GM19238 (cell line): ENCODE results near the gene RBM33.
A peak's percentile ranks its signal among the peaks of the same experiment; 100 is the strongest.

Source experiments
- DNase-seq: peaks from one replicate; pipeline ENCODE4 v3.0.0; 2011; ENCODE audit warnings: low spot score; ENCODE audit not compliant: insufficient read length

Gene RBM33

GRCh38 chr7:155625557-155625956 lies 18.9 kb upstream of the RBM33 start:
- no peak for DNase-seq

GRCh38 chr7:155629171-155629570 lies 15.3 kb upstream of the RBM33 start:
- no peak for DNase-seq

GRCh38 chr7:155631155-155631554 lies 13.3 kb upstream of the RBM33 start:
- no peak for DNase-seq

- no peak for DNase-seq
Measured at GRCh38 chr7:155635817-155636216, 8.6 kb upstream of the RBM33 start.

- no peak for DNase-seq
Measured at GRCh38 chr7:155637155-155637554, 7.3 kb upstream of the RBM33 start.

GRCh38 chr7:155638366-155638765 lies 6.1 kb upstream of the RBM33 start:
- DNase-seq: no peak

- DNase-seq: no peak
Measured at GRCh38 chr7:155639958-155640520, 4.4 kb upstream of the RBM33 start.

GRCh38 chr7:155640629-155641028 lies 3.8 kb upstream of the RBM33 start:
- DNase-seq: no peak

- no peak for DNase-seq
Measured at GRCh38 chr7:155643804-155644177, 670 bp upstream of the RBM33 start.

- peak; percentile 22 for DNase-seq
Measured at GRCh38 chr7:155644971-155645509, 579 bp downstream of the RBM33 start.

GRCh38 chr7:155645662-155646061 lies 1.2 kb downstream of the RBM33 start:
- DNase-seq: no peak

GRCh38 chr7:155646669-155647068 lies 2.2 kb downstream of the RBM33 start:
- no peak for DNase-seq

- DNase-seq: no peak
Measured at GRCh38 chr7:155647302-155647701, 2.8 kb downstream of the RBM33 start.

GRCh38 chr7:155647734-155648133 lies 3.3 kb downstream of the RBM33 start:
- DNase-seq: no peak

GRCh38 chr7:155648752-155649339 lies 4.4 kb downstream of the RBM33 start:
- no peak for DNase-seq

- DNase-seq: no peak
Measured at GRCh38 chr7:155649588-155649987, 5.1 kb downstream of the RBM33 start.

GRCh38 chr7:155652156-155653114 lies 8.0 kb downstream of the RBM33 start:
- DNase-seq: no peak

- no peak for DNase-seq
Measured at GRCh38 chr7:155653803-155654202, 9.3 kb downstream of the RBM33 start.

- no peak for DNase-seq
Measured at GRCh38 chr7:155656891-155657290, 12.4 kb downstream of the RBM33 start.

- DNase-seq: no peak
Measured at GRCh38 chr7:155660059-155660757, 15.7 kb downstream of the RBM33 start.

GRCh38 chr7:155660758-155661093 lies 16.3 kb downstream of the RBM33 start:
- DNase-seq: no peak
